CD14-positive monocyte (primary cell): ENCODE results near the gene SLC25A26. TPM values are rescaled to one million over a fixed set of nuclear protein-coding genes. Genes with fewer than 3 reads are reported as not detected.

ENCODE experiments used
- DNase-seq, 3 donors: peaks; one replicate each; pipeline ENCODE4 v3.0.0-alpha.2; 2011 to 2022
- H2AFZ ChIP-seq: 2 replicates; pipeline ENCODE4 v1.6.0; 2012; ENCODE audit warnings: mild to moderate bottlenecking, low read depth, low read length, inconsistent platforms; ENCODE audit not compliant: insufficient read depth, poor library complexity, severe bottlenecking
- H3K27ac ChIP-seq, 2 donors: 1 replicate in 1 of 2; 2 replicates in 1 of 2; pipeline ENCODE4 v1.5.1; 2012 to 2013; ENCODE audit warnings: low read length in 2 of 2, control low read depth in 1 of 2, inconsistent platforms in 1 of 2, low read depth in 1 of 2, mild to moderate bottlenecking in 1 of 2
- H3K27me3 ChIP-seq, 2 donors: one replicate each; pipeline versions ENCODE4 v1.6.0 to v1.6.1; 2011 to 2013; ENCODE audit warnings: low read length in 2 of 2; ENCODE audit not compliant: control insufficient read depth in 2 of 2, insufficient read depth in 2 of 2
- H3K36me3 ChIP-seq, 2 donors: replicated peaks in 1 of 2; 1 replicate in 1 of 2; 2 replicates in 1 of 2; pipeline versions ENCODE4 v1.5.1 to v1.6.1; 2012 to 2013; ENCODE audit warnings: low read length in 2 of 2, control low read depth in 1 of 2, inconsistent platforms in 1 of 2, mild to moderate bottlenecking in 1 of 2; ENCODE audit not compliant: insufficient read depth in 2 of 2, control insufficient read depth in 1 of 2
- H3K4me1 ChIP-seq, 2 donors: 1 replicate in 1 of 2; 2 replicates in 1 of 2; pipeline versions ENCODE4 v1.5.1 to v1.6.1; 2012 to 2013; ENCODE audit warnings: low read length in 2 of 2, control low read depth in 1 of 2, inconsistent platforms in 1 of 2, mild to moderate bottlenecking in 1 of 2, moderate library complexity in 1 of 2; ENCODE audit not compliant: insufficient read depth in 2 of 2, control insufficient read depth in 1 of 2
- H3K4me2 ChIP-seq: replicated peaks from 2 replicates; pipeline ENCODE3; 2012; ENCODE audit warnings: low read length, moderate library complexity, mild to moderate bottlenecking; ENCODE audit not compliant: poor library complexity, severe bottlenecking; ENCODE audit errors: extremely low read depth
- H3K4me3 ChIP-seq, 3 experiments: fragments of 200-600 bp in 1 of 3; sonication (generic) in 1 of 3; replicated peaks in 1 of 3; 1 replicate in 2 of 3; 2 replicates in 1 of 3; pipeline ENCODE4 v1.5.1; 2011 to 2013; ENCODE audit warnings: low read length in 3 of 3, mild to moderate bottlenecking in 3 of 3, control low read depth in 2 of 3, low read depth in 2 of 3, inconsistent platforms in 1 of 3, moderate library complexity in 1 of 3
- H3K79me2 ChIP-seq: 2 replicates; pipeline ENCODE4 v1.6.0; 2012; ENCODE audit warnings: mild to moderate bottlenecking, control low read depth, inconsistent platforms, low read length, moderate library complexity; ENCODE audit not compliant: insufficient read depth
- H3K9ac ChIP-seq: 2 replicates; pipeline ENCODE4 v1.6.0; 2017; ENCODE audit warnings: low read length, mild to moderate bottlenecking; ENCODE audit not compliant: insufficient read depth, poor library complexity, severe bottlenecking
- H3K9me3 ChIP-seq, 2 donors: replicated peaks in 1 of 2; 1 replicate in 1 of 2; 2 replicates in 1 of 2; pipeline versions ENCODE4 v1.5.1 to v1.6.1; 2012 to 2013; ENCODE audit warnings: low read length in 2 of 2, control low read depth in 1 of 2; ENCODE audit not compliant: control insufficient read depth in 1 of 2, insufficient read depth in 1 of 2
- H4K20me1 ChIP-seq: 2 replicates; pipeline ENCODE4 v1.6.0; 2012; ENCODE audit warnings: mild to moderate bottlenecking, low read length, control low read depth, moderate library complexity; ENCODE audit not compliant: insufficient read depth
- H3K27ac Mint-ChIP-seq, 7 donors: one replicate each; pipeline ENCODE4 v1.8.0; 2020; ENCODE audit warnings: mild to moderate bottlenecking in 7 of 7, mixed read lengths in 7 of 7, moderate library complexity in 6 of 7, inconsistent platforms in 2 of 7
- H3K27me3 Mint-ChIP-seq, 3 donors: one replicate each; pipeline ENCODE4 v1.8.0; 2021 to 2022; ENCODE audit warnings: low read depth in 3 of 3, mild to moderate bottlenecking in 3 of 3, mixed read lengths in 3 of 3, moderate library complexity in 3 of 3, inconsistent platforms in 1 of 3
- H3K36me3 Mint-ChIP-seq, 2 donors: one replicate each; pipeline ENCODE4 v1.8.0; 2020; ENCODE audit warnings: mixed read lengths in 2 of 2, inconsistent platforms in 1 of 2, mild to moderate bottlenecking in 1 of 2
- H3K4me1 Mint-ChIP-seq: one replicate; pipeline ENCODE4 v1.8.0; 2020; ENCODE audit warnings: mild to moderate bottlenecking, mixed read lengths
- H3K4me3 Mint-ChIP-seq, 2 donors: one replicate each; pipeline ENCODE4 v1.8.0; 2020; ENCODE audit warnings: mild to moderate bottlenecking in 2 of 2, mixed read lengths in 2 of 2, moderate library complexity in 1 of 2
- H3K9me3 Mint-ChIP-seq, 7 donors: one replicate each; pipeline ENCODE4 v1.8.0; 2020 to 2022; ENCODE audit warnings: mixed read lengths in 7 of 7, mild to moderate bottlenecking in 6 of 7, moderate library complexity in 6 of 7, inconsistent platforms in 2 of 7
- WGBS: methylation state at CpG from one replicate; pipeline ENCODE4 v1.1.5; 2013; ENCODE audit warnings: missing lambda C conversion rate; ENCODE audit not compliant: insufficient coverage; 5-methylcytosine and 5-hydroxymethylcytosine counted together
- intact Hi-C, 2 donors: fragments of 100-400 bp; cut with micrococcal nuclease; formaldehyde crosslinking; loops; one replicate each; pipeline versions ENCODE4 v1.15.0 to v1.15.1; 2023
- polyA plus RNA-seq, 3 donors: library from polyadenylated mRNA; depleted of rRNA in 1 of 3; unstranded in 2 of 3; stranded (reverse) in 1 of 3; fragments of 300-500 nt in 2 of 3; fragments of >200 nt in 1 of 3; fragmentation: Illumina TruSeq in 2 of 3; gene quantifications; 1 replicate in 2 of 3; 2 replicates in 1 of 3; pipeline ENCODE4 v1.2.3, GENCODE V29; 2012 to 2021
- TF ChIP-seq, protein P1 (sequence below): fragments of 200-600 bp; IDR thresholded peaks from one replicate; pipeline ENCODE4 v1.8.0; 2022; ENCODE audit warnings: antibody characterized with exemption, mild to moderate bottlenecking

The SLC25A26 gene
- polyA plus RNA-seq, 3 donors: 11.6 to 23.0 (median 14.4) TPM

DNA sequence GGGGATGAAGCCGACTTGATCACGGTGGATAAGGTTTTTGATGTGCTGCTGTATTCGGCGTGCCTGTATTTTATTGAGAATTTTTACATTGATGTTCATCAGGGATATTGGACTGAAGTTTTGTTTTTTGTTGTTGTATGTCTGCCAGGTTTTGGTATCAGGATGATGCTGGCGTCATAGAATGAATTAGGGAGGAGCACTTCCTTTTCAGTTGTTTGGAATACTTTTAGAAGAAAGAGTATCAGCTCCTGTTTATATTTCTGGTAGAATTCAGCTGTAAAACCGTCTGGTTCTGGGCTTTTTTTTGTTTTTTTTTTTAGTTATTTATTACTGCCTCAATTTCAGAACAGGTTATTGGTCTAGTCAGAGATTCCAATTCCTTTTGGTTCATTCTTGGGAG lies 93.7 kb downstream of the SLC25A26 start:
- no peaks in the 10 kb centered on the region for H3K79me2 ChIP-seq
- H3K9ac ChIP-seq: no peak overlapping the region
- WGBS: 98% methylated on average over 4 of the region's 6 CpGs
- no peaks in the 10 kb centered on the region for H3K36me3 ChIP-seq
- no peak overlapping the region for H3K27ac Mint-ChIP-seq
- no peak overlapping the region for H3K27ac ChIP-seq
- H3K4me3 ChIP-seq: no peak overlapping the region
- H2AFZ ChIP-seq: no peak overlapping the region
- intact Hi-C loops: no loop called here
- H4K20me1 ChIP-seq: no peaks in the 10 kb centered on the region
- peaks cover 3 to 18% (median 14%) of the 10 kb centered on the region in 7 donors for H3K9me3 Mint-ChIP-seq
- H3K4me3 Mint-ChIP-seq: no peak overlapping the region
- peaks cover 5 to 21% of the 10 kb centered on the region in 2 donors for H3K9me3 ChIP-seq
- H3K27me3 Mint-ChIP-seq: no peaks in the 10 kb centered on the region
- no peaks in the 10 kb centered on the region for H3K27me3 ChIP-seq
- TF ChIP-seq, protein P1, sequence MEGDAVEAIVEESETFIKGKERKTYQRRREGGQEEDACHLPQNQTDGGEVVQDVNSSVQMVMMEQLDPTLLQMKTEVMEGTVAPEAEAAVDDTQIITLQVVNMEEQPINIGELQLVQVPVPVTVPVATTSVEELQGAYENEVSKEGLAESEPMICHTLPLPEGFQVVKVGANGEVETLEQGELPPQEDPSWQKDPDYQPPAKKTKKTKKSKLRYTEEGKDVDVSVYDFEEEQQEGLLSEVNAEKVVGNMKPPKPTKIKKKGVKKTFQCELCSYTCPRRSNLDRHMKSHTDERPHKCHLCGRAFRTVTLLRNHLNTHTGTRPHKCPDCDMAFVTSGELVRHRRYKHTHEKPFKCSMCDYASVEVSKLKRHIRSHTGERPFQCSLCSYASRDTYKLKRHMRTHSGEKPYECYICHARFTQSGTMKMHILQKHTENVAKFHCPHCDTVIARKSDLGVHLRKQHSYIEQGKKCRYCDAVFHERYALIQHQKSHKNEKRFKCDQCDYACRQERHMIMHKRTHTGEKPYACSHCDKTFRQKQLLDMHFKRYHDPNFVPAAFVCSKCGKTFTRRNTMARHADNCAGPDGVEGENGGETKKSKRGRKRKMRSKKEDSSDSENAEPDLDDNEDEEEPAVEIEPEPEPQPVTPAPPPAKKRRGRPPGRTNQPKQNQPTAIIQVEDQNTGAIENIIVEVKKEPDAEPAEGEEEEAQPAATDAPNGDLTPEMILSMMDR: no peak
- no peaks in the 10 kb centered on the region for H3K4me1 ChIP-seq
- H3K4me1 Mint-ChIP-seq: peaks cover 3% of the 10 kb centered on the region
- no peak overlapping the region for H3K4me2 ChIP-seq
- H3K36me3 Mint-ChIP-seq: no peaks in the 10 kb centered on the region
- no peak for DNase-seq

DNA sequence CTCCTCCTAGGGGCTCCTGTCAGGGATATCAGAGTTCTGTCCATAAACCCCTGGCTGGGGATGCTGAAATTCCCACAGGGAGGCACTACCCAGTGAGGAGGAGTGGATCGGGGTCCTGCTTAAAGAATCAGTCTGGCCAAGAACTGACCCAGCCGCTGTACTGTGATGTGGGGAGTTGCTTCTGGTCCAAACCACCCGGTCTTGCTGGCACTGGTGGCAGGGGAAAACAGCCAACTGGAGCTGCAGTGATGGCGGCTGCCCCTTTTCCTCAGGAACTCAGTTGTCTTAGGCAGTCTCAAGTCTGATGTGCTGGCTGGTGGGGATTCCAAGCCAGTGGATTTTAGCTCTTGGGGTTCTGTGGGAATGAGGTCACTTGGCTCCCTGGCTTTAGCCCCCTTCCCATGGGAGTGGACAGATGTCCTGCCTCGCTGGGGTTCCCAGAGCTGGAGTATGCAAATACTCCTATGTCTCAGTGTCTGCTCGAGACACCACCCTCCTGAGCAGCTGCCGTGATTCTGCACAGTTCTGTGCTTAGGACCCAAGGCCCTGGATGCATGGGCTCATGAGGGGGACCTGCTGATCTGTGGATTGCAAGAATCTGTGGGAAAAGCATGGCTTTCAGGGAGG lies 97.1 kb downstream of the SLC25A26 start:
- no peak for DNase-seq
- H3K4me3 Mint-ChIP-seq: no peak overlapping the region
- H3K36me3 Mint-ChIP-seq: peaks cover 0 to 2% of the 10 kb centered on the region in 2 donors
- Histone ChIP-seq H3K79me2 (no peaks in the 10 kb centered on the region), H3K27ac (no peak overlapping the region), H3K4me1 (peaks cover 6 to 7% of the 10 kb centered on the region in 2 donors), H4K20me1 (no peaks in the 10 kb centered on the region), H3K4me3 (no peak overlapping the region), H3K36me3 (no peaks in the 10 kb centered on the region), H2AFZ (no peak overlapping the region), H3K27me3 (no peaks in the 10 kb centered on the region), H3K9ac (no peak overlapping the region), H3K9me3 (peaks cover 1 to 8% of the 10 kb centered on the region in 2 donors), H3K4me2 (no peak overlapping the region)
- TF ChIP-seq, protein P1: no peak
- H3K27ac Mint-ChIP-seq: no peak overlapping the region
- no peaks in the 10 kb centered on the region for H3K27me3 Mint-ChIP-seq
- intact Hi-C loops: no loop called here
- H3K4me1 Mint-ChIP-seq: peaks cover 14% of the 10 kb centered on the region
- 98% methylated on average over 6 of the region's 7 CpGs for WGBS
- peaks cover 6 to 22% (median 13%) of the 10 kb centered on the region in 7 donors for H3K9me3 Mint-ChIP-seq
